GM18526 (cell line): ENCODE data around the gene VRK1.

Experiments used
- POLR2A ChIP-seq: IDR thresholded peaks from 3 replicates; pipeline ENCODE4 v1.6.1; 2011; ENCODE audit not compliant: insufficient read length; ENCODE audit errors: extremely low read depth

Gene VRK1

GRCh38 chr14:96874127-96874526, 76.9 kb downstream of the VRK1 start:
- TF ChIP-seq POLR2A: no peak

- no peak for TF ChIP-seq POLR2A
Observed at GRCh38 chr14:96876747-96877146, 79.6 kb downstream of the VRK1 start.

- TF ChIP-seq POLR2A: no peak
Observed at GRCh38 chr14:96881713-96882112, 84.5 kb downstream of the VRK1 start.

- TF ChIP-seq POLR2A: no peak
Observed at GRCh38 chr14:96888158-96888557, 91.0 kb downstream of the VRK1 start.

- TF ChIP-seq POLR2A: no peak
Observed at GRCh38 chr14:96888593-96888992, 91.4 kb downstream of the VRK1 start.

GRCh38 chr14:96889091-96889490, 91.9 kb downstream of the VRK1 start:
- no peak for TF ChIP-seq POLR2A

- TF ChIP-seq POLR2A: no peak
Observed at GRCh38 chr14:96893966-96894622, 96.9 kb downstream of the VRK1 start.

GRCh38 chr14:96894966-96895365, 97.8 kb downstream of the VRK1 start:
- no peak for TF ChIP-seq POLR2A

- no peak for TF ChIP-seq POLR2A
Observed at GRCh38 chr14:96895658-96896271, 98.6 kb downstream of the VRK1 start.

- no peak for TF ChIP-seq POLR2A
Observed at GRCh38 chr14:96897184-96897583, 100.0 kb downstream of the VRK1 start.

- no peak for TF ChIP-seq POLR2A
Observed at GRCh38 chr14:96901227-96901626, 104.0 kb downstream of the VRK1 start.

- no peak for TF ChIP-seq POLR2A
Observed at GRCh38 chr14:96902004-96902403, 104.8 kb downstream of the VRK1 start.

GRCh38 chr14:96903444-96904023, 106.4 kb downstream of the VRK1 start:
- no peak for TF ChIP-seq POLR2A

GRCh38 chr14:96904201-96904600, 107.0 kb downstream of the VRK1 start:
- no peak for TF ChIP-seq POLR2A

GRCh38 chr14:96905065-96905464, 107.9 kb downstream of the VRK1 start:
- TF ChIP-seq POLR2A: no peak

GRCh38 chr14:96905825-96906224, 108.6 kb downstream of the VRK1 start:
- no peak for TF ChIP-seq POLR2A

- no peak for TF ChIP-seq POLR2A
Observed at GRCh38 chr14:96906434-96906833, 109.3 kb downstream of the VRK1 start.

- no peak for TF ChIP-seq POLR2A
Observed at GRCh38 chr14:96909841-96910364, 112.7 kb downstream of the VRK1 start.
